Smooth muscle cell (in vitro differentiated cells): Measurements from ENCODE around the gene STK32B. TPM values are rescaled to one million over a fixed set of nuclear protein-coding genes. Genes with fewer than 3 reads are reported as not detected.

Experiments
- DNase-seq: peaks from one replicate; lab custom pipeline; 2025; ENCODE audit not compliant: unreplicated experiment; lab: John Stamatoyannopoulos, UW
- H2AFZ ChIP-seq: fragments of 200-600 bp; sonication (generic); 2 replicates; pipeline ENCODE4 v1.6.0; 2016; ENCODE audit warnings: antibody characterized with exemption, low read depth, mild to moderate bottlenecking
- H3F3A ChIP-seq: fragments of 200-600 bp; sonication (generic); 2 replicates; pipeline ENCODE4 v1.6.0; 2017; ENCODE audit warnings: antibody characterized with exemption, low read depth
- H3K27ac ChIP-seq: fragments of 200-600 bp; sonication (generic); 2 replicates; pipeline ENCODE4 v1.5.1; 2016; ENCODE audit warnings: low read depth, mild to moderate bottlenecking
- H3K27me3 ChIP-seq: fragments of 200-600 bp; sonication (generic); 2 replicates; pipeline ENCODE4 v1.6.1; 2016; ENCODE audit warnings: low read depth, mild to moderate bottlenecking
- H3K36me3 ChIP-seq: fragments of 200-600 bp; sonication (generic); 2 replicates; pipeline ENCODE4 v1.5.1; 2016; ENCODE audit warnings: low read depth
- H3K4me1 ChIP-seq: fragments of 200-600 bp; sonication (generic); 2 replicates; pipeline ENCODE4 v1.5.1; 2016; ENCODE audit warnings: low read depth
- H3K4me2 ChIP-seq: fragments of 200-600 bp; sonication (generic); 2 replicates; pipeline ENCODE4 v1.6.0; 2016; ENCODE audit warnings: mild to moderate bottlenecking
- H3K4me3 ChIP-seq: fragments of 200-600 bp; sonication (generic); 2 replicates; pipeline ENCODE4 v1.5.1; 2016; ENCODE audit warnings: mild to moderate bottlenecking
- H3K79me2 ChIP-seq: fragments of 200-600 bp; sonication (generic); 2 replicates; pipeline ENCODE4 v1.6.0; 2016; ENCODE audit warnings: low read depth, mild to moderate bottlenecking
- H3K9ac ChIP-seq: fragments of 200-600 bp; sonication (generic); 2 replicates; pipeline ENCODE4 v1.6.0; 2016; ENCODE audit warnings: low read depth
- H3K9me3 ChIP-seq: fragments of 200-600 bp; sonication (generic); replicated peaks from 2 replicates; pipeline ENCODE4 v1.5.1; 2016; ENCODE audit warnings: low read depth
- H4K20me1 ChIP-seq: fragments of 200-600 bp; sonication (generic); 2 replicates; pipeline ENCODE4 v1.6.0; 2016; ENCODE audit warnings: low read depth
- WGBS: methylation state at CpG from one replicate; pipeline ENCODE4 v1.1.7; 2016; ENCODE audit warnings: low lambda C conversion rate; 5-methylcytosine and 5-hydroxymethylcytosine counted together
- polyA plus RNA-seq: library from polyadenylated mRNA; unstranded; fragments of >200 nt; fragmentation: Nextera tagmentation; extraction: Ambion mirVana; gene quantifications from 2 replicates; pipeline ENCODE4 v1.2.1, GENCODE V29; 2016
- total RNA-seq: library from RNA; depleted of rRNA; stranded (reverse); fragments of >200 nt; gene quantifications from 2 replicates; pipeline ENCODE4 v1.2.3, GENCODE V29; 2014
- TF ChIP-seq, protein P1 (sequence below): fragments of 200-600 bp; sonication (generic); IDR thresholded peaks from 2 replicates; pipeline ENCODE4 v1.5.1; 2017; ENCODE audit warnings: borderline replicate concordance, mild to moderate bottlenecking, antibody characterized with exemption; ENCODE audit not compliant: insufficient read depth, poor library complexity, severe bottlenecking

The STK32B gene
- total and polyA plus RNA-seq, 2 experiments from 2014 or later = 3.5 to 4.0 TPM

DNA sequence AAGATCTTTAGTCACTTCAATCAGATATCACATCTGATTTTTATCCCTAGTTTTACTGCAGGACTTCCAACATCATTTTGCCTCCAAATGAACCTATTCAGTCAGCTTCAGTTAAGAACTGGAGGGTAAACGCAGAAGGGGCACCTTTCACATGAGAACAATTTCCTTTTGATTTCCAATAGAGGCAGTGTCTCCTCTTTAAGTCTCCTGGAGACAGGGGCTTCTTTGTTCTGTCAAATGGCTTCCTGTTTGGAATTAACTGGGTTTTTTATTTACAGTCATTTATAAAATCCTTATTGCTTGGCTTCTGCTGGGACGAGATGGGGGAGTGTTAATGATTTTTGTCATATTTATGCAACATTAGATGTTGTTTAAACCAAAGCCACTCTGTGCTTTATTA, 164.0 kb downstream of the STK32B start:
- H3K4me2 ChIP-seq = no peak overlapping the region
- no peaks in the 10 kb centered on the region for H3K79me2 ChIP-seq
- DNase-seq = no peak
- TF ChIP-seq, protein P1, sequence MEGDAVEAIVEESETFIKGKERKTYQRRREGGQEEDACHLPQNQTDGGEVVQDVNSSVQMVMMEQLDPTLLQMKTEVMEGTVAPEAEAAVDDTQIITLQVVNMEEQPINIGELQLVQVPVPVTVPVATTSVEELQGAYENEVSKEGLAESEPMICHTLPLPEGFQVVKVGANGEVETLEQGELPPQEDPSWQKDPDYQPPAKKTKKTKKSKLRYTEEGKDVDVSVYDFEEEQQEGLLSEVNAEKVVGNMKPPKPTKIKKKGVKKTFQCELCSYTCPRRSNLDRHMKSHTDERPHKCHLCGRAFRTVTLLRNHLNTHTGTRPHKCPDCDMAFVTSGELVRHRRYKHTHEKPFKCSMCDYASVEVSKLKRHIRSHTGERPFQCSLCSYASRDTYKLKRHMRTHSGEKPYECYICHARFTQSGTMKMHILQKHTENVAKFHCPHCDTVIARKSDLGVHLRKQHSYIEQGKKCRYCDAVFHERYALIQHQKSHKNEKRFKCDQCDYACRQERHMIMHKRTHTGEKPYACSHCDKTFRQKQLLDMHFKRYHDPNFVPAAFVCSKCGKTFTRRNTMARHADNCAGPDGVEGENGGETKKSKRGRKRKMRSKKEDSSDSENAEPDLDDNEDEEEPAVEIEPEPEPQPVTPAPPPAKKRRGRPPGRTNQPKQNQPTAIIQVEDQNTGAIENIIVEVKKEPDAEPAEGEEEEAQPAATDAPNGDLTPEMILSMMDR = no peak
- no peaks in the 10 kb centered on the region for H3K9me3 ChIP-seq
- H3F3A ChIP-seq = no peaks in the 10 kb centered on the region
- WGBS = 60% methylated on average over 2 of the region's 2 CpGs
- no peak overlapping the region for H3K9ac ChIP-seq
- H3K4me3 ChIP-seq = no peak overlapping the region
- H3K27me3 ChIP-seq = no peaks in the 10 kb centered on the region
- H3K36me3 ChIP-seq = no peaks in the 10 kb centered on the region
- H2AFZ ChIP-seq = no peak overlapping the region
- no peaks in the 10 kb centered on the region for H3K4me1 ChIP-seq
- H4K20me1 ChIP-seq = no peaks in the 10 kb centered on the region
- no peak overlapping the region for H3K27ac ChIP-seq

DNA sequence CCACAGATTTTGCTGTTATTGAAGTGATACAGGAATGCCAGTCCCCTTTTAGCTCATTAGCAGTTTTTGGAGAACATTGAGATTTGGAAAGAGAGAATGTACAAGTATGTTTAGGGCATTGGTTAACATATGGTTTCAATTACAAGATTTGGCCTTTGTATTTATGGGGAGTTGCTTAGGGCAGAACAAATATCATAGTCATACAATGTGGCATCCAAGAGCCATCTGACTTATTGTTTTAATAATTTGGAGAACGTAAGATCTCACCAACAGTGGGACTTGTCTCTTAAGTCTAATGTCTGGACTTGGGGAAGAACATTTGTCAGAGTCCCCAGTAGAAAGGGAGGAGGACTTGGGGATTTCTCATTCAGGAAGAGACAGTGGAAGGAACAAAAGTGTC, 166.1 kb downstream of the STK32B start:
- 71% methylated on average over 1 of the region's 1 CpG for WGBS

DNA sequence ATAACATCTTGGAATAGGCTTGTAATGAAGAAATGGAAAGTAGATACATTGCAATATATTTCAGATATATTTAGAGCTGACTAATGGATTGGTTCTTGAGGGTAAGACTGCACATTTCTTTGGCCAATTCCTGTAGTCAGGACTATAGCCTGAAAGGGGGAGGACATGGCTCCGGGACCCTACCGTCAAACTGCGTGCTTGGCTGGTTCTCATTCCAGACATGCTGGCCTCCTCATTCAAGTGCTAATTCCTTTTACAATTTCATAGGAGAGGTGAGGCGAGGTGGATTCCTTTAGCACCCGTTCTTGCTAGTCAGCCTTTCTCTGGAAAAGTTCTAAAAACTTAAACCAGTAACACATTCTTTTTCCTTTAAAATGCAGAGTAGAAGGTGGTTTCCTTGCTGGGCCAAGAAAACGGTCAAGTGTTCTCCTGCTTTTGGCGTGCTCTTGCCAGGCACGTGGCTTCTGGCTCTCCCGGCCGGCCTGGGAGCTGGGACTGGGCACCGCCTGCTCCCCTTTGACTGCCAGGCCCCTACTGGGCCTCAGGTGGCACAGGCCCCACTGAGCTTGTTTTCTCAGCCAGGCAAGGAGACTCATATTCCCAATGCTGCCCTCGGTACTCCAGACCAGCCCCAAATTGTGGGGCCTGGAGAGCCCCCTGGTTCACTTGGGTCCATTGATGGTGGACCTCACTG, 167.2 kb downstream of the STK32B start:
- no peaks in the 10 kb centered on the region for H3K27me3 ChIP-seq
- H3K79me2 ChIP-seq = no peaks in the 10 kb centered on the region
- no peak for DNase-seq
- no peak overlapping the region for H3K27ac ChIP-seq
- H3F3A ChIP-seq = no peaks in the 10 kb centered on the region
- TF ChIP-seq, protein P1 = no peak
- H3K4me2 ChIP-seq = no peak overlapping the region
- H3K9ac ChIP-seq = no peak overlapping the region
- 71% methylated on average over 12 of the region's 12 CpGs for WGBS
- H2AFZ ChIP-seq = no peak overlapping the region
- H3K36me3 ChIP-seq = no peaks in the 10 kb centered on the region
- H3K4me1 ChIP-seq = no peaks in the 10 kb centered on the region
- H3K9me3 ChIP-seq = no peaks in the 10 kb centered on the region
- no peaks in the 10 kb centered on the region for H4K20me1 ChIP-seq
- H3K4me3 ChIP-seq = no peak overlapping the region

More for the DNA sequence above, 166.1 kb downstream of the STK32B start:
- Histone ChIP-seq H3K4me1 (no peaks in the 10 kb centered on the region), H3K4me2 (no peak overlapping the region), H3K9ac (no peak overlapping the region), H3F3A (no peaks in the 10 kb centered on the region), H3K79me2 (no peaks in the 10 kb centered on the region), H4K20me1 (no peaks in the 10 kb centered on the region), H3K27ac (no peak overlapping the region), H3K9me3 (no peaks in the 10 kb centered on the region), H3K36me3 (no peaks in the 10 kb centered on the region), H2AFZ (no peak overlapping the region), H3K4me3 (no peak overlapping the region), H3K27me3 (no peaks in the 10 kb centered on the region)
- no peak for DNase-seq
- TF ChIP-seq, protein P1 = no peak

DNA sequence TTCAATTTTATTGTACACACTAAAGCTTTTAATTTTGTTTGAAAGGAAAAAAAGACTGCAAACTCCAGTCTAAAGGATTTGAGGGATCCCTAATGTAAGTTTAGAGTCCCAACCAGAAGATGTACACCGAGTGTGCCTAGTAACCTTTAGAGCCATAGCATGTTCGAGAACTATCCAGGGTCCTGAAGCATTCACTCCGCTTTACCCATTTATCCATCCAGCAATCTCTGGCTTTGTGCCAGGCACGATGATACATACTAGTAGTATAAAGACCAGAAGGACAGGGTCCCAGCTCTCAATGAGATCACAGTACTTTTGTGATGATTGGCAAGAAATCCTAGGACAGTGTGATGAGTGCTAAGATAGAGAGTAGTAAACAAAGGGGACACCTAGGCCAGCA, 168.7 kb downstream of the STK32B start:
- no peaks in the 10 kb centered on the region for H3K4me1 ChIP-seq
- no peak for DNase-seq
- H3K36me3 ChIP-seq = no peaks in the 10 kb centered on the region
- H3K27ac ChIP-seq = no peak overlapping the region
- no peaks in the 10 kb centered on the region for H3K9me3 ChIP-seq
- no peak overlapping the region for H3K9ac ChIP-seq
- no peaks in the 10 kb centered on the region for H3K27me3 ChIP-seq
- 75% methylated on average over 4 of the region's 4 CpGs for WGBS
- no peaks in the 10 kb centered on the region for H3K79me2 ChIP-seq
- H3K4me2 ChIP-seq = no peak overlapping the region
- H3K4me3 ChIP-seq = no peak overlapping the region
- H4K20me1 ChIP-seq = no peaks in the 10 kb centered on the region
- no peaks in the 10 kb centered on the region for H3F3A ChIP-seq
- H2AFZ ChIP-seq = no peak overlapping the region
- TF ChIP-seq, protein P1 = no peak
